Measurements from ENCODE around the gene AFF3.

The AFF3 gene

GRCh38 chr2:99811544-99811943, 330.8 kb downstream of the AFF3 start:
- no peak for DNase-seq

- no peak for DNase-seq
Observed at GRCh38 chr2:99810225-99810624, 332.2 kb downstream of the AFF3 start.

- DNase-seq = no peak
Observed at GRCh38 chr2:99809259-99809900, 333.0 kb downstream of the AFF3 start.

- no peak for DNase-seq
Observed at GRCh38 chr2:99808361-99809200, 333.8 kb downstream of the AFF3 start.

- DNase-seq = no peak
Observed at GRCh38 chr2:99806758-99807157, 335.6 kb downstream of the AFF3 start.

- DNase-seq = no peak
Observed at GRCh38 chr2:99805930-99806476, 336.4 kb downstream of the AFF3 start.

- DNase-seq = no peak
Observed at GRCh38 chr2:99803846-99804245, 338.5 kb downstream of the AFF3 start.

- no peak for DNase-seq
Observed at GRCh38 chr2:99802734-99803133, 339.7 kb downstream of the AFF3 start.

GRCh38 chr2:99801327-99801901, 341.0 kb downstream of the AFF3 start:
- no peak for DNase-seq

- DNase-seq = no peak
Observed at GRCh38 chr2:99797475-99797874, 344.9 kb downstream of the AFF3 start.

- DNase-seq = no peak
Observed at GRCh38 chr2:99794414-99794813, 348.0 kb downstream of the AFF3 start.

GRCh38 chr2:99793022-99793421, 349.4 kb downstream of the AFF3 start:
- DNase-seq = no peak

- no peak for DNase-seq
Observed at GRCh38 chr2:99789849-99790248, 352.5 kb downstream of the AFF3 start.

- DNase-seq = no peak
Observed at GRCh38 chr2:99787769-99788382, 354.5 kb downstream of the AFF3 start.

GRCh38 chr2:99786636-99787390, 355.6 kb downstream of the AFF3 start:
- no peak for DNase-seq

GRCh38 chr2:99784946-99785345, 357.4 kb downstream of the AFF3 start:
- no peak for DNase-seq

GRCh38 chr2:99784282-99784681, 358.1 kb downstream of the AFF3 start:
- no peak for DNase-seq

- DNase-seq = no peak
Observed at GRCh38 chr2:99780276-99780675, 362.1 kb downstream of the AFF3 start.

- DNase-seq = no peak
Observed at GRCh38 chr2:99779276-99779675, 363.1 kb downstream of the AFF3 start.

- no peak for DNase-seq
Observed at GRCh38 chr2:99777656-99778290, 364.6 kb downstream of the AFF3 start.

GRCh38 chr2:99776906-99777646, 365.3 kb downstream of the AFF3 start:
- DNase-seq = no peak

All from activated gamma-delta T cell treated with Interleukin-2 at 50 U/mL for 16 hours (primary cell).